Measurements from ENCODE around the gene PDZRN3.
"Not testable (repeated sequence)": the region's sequence is repeated elsewhere in the genome, so short reads cannot be mapped to it uniquely, and the experiment has no call there.

Gene PDZRN3

DNA sequence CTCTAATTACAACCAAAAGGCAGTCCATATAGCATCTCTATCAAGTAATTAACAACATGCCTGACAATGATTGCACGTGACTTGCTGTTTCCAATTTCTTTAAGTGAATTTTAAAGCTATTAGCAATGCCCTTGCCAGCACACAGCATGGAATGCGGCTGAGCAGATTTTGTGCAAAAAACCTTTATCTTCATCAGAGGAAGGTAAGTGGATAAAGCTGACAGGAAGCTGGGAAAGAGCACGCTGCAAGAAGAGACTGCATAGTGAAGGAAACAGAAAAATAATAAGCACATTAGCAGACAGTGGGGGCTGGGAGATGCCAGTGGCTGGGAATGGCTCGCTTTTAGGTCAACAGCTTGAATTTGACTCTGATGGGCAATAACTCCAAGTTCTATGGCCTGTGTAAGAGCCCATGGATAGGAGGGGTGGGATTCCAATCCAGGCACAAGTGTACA is 138.8 kb downstream of the PDZRN3 start:
- peak in 1 of 3 experiments; percentile 38 for DNase-seq

- peak in 1 of 3 experiments; percentile 15 for DNase-seq
Measured at GRCh38 chr3:73484656-73485248, 140.0 kb downstream of the PDZRN3 start.

DNA sequence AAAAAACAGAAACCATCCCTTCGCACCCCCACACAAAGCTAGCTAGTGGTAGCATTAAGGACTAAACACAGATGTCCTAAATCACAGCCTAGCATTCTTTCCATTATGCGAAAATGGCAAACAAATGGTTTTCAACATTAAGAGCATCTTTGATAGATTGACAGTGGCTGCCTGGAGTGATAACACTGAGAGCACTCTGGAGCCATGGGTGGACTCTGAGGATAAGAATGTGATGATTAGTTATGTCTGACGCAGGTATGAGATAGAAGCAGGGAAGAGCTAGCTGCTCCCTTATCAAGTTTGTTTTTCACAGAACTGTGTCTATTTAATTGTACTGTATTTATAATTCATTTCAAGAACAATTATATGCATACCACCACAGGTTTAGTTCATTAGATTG is 142.9 kb downstream of the PDZRN3 start:
- DNase-seq = no peak

DNA sequence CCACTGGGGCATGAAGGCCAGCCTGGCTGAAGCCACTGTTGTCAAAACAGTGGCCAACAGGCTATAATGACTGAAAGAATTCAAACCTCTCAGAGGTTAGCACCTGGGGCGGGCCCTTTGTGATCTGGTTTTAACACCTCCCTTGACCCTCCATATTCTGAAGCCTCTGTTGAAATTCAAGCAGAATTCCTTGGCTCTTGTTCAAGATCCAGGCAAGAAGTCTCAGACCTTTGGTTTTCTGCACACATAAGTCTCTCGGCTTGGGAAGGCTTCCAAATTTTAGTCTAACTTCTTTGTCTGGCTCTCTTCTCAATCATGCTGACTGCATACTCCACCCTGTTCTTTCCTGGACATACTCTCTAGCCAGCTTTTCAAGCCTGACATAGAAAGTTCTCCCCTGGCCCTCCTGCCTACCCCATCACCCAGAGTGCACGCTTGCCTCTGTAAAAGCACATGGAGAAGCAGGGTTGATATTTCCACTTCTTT is 144.5 kb downstream of the PDZRN3 start:
- DNase-seq = no peak

DNA sequence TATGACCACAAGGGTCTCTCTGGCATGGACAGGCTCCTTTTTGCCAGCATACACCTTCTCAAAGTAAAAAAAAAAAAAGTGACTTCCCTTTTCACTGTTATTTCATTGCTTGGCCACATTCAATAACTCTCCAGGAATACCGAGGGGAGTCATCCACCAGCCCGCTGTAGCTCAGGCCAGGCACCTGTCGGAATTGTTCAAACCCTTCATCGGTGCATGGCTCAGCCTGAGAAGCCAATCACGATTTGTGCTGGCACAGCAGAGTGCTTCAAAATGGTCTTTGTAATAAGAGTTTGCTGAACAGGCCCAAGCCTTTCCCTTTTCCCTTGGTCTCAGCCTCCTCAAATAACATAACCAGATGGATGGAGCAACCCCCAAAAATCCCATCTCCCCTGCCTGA is 145.4 kb downstream of the PDZRN3 start:
- DNase-seq = no peak

- no peak for DNase-seq
Measured at GRCh38 chr3:73478858-73479257, 145.9 kb downstream of the PDZRN3 start.

DNA sequence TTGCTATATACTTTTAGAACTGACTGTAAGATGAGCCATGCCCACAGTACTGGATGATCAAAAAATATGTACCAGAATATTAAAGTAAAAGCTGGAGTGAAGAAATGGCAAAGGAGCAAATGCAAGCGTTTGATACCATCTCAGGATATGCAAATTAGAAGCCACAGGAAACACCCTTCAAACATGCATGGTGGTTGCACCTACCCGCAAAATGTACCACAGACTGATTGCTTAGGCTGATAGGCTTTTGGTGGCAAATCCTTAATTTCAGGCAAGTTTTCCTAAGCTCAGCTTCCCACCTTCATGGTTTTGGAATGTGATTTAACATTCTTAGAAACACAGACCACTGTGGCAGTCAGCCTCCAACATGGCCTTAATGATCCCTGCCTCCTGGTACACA is 149.0 kb downstream of the PDZRN3 start:
- DNase-seq = no peak

GRCh38 chr3:73475175-73475574 is 149.6 kb downstream of the PDZRN3 start:
- no peak for DNase-seq

DNA sequence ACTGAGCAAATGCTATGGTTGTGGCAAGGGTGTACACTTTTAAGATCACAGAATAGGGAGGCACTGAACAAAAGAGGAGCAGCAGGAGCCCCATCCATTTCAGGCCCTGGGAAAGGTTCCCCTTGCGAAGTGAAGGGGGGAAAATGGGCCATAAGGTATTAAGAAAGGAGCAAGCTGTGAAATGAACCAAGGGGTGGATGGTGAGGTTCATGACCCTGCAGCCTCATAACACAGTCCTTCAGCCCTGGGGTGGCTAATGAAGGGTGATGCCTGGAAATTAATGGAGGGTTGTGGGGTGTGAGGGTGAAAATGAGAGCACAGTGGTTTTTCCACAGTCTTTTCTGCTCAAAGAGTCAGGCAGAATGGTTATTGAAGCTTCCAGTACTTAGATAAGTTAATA is 150.1 kb downstream of the PDZRN3 start:
- DNase-seq = no peak

GRCh38 chr3:73473898-73474416 is 150.8 kb downstream of the PDZRN3 start:
- DNase-seq = peak in 2 of 3 experiments; percentile 14 to 58

GRCh38 chr3:73473181-73473897 is 151.4 kb downstream of the PDZRN3 start:
- peak in 1 of 3 experiments; percentile 4 for DNase-seq

DNA sequence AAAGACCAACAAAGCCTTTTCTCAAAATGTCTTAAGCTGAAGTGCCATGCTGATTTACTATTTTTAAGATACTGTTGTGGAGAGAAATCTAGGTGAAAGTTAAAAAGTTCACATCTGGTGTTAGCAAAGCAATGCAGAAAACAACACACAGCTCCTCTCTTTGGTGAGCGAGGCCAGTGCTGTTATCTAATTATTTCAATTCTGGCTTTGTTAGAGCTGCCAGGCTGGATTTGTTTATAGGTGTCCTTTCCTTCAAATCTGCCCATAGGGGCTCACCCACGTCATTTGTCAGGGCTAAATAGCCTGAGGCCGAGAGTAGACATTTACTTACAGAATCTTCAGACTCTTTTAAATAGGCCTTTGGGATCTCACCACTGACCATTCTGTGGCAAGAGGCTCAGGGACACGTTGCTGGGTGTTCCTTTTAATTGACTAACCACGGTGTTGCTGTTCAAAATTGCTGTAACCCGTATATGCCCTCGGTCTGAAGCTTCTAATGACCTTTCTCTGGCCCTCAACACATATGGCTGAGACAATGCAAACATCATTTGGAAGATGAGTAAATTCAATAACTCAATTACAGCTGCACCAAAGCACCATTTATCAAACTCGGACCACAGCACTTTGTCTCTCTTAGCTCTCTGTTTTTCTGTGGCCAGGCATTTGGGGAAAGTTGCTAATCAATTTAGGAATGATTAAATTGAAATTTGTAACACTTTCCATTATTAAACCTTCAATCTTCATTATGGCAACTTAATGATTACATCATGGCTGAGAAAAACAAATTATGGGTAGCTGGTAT is 152.6 kb downstream of the PDZRN3 start:
- DNase-seq = peak in 1 of 3 experiments; percentile 53

GRCh38 chr3:73470860-73471259 is 153.9 kb downstream of the PDZRN3 start:
- DNase-seq = peak in 1 of 3 experiments; percentile 1

DNA sequence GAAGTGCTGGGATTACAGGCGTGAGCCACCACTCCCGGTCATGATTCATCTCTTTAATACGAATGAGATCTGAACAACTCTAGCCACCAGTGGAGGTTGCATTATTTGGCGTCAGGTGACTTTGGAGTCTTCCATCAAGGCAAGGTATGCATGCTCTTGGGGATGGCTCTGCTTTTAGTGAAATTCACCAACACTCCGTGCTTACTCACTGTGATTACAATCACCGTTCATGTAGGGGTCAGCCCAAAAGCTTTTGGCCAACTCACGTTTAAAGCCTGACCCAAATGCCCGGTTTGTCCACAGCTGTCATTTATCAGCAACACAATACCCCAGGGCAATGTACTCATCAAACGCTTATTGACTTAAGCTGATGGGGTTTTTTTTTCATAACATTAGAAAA is 155.4 kb downstream of the PDZRN3 start:
- DNase-seq = no peak

DNA sequence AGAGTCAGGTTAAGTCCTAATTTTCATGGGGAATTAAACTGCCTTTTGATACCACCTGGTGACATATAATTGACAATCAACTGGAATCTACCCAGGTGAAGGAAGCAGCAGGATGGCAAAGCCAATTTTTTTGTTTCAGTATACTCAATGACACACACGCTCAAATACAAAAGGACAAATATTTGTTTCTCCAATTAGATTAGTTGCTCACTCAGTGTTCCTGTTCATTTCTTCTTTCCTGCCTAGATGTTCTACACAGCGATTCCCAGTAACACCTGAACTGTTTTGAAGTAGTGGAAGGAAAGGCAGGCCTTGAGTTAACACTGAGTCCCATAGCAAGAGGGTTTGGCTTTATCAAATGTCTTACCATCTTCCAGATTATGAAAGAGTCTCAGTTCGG is 157.5 kb downstream of the PDZRN3 start:
- DNase-seq = peak in 2 of 3 experiments; percentile 28 to 70

DNA sequence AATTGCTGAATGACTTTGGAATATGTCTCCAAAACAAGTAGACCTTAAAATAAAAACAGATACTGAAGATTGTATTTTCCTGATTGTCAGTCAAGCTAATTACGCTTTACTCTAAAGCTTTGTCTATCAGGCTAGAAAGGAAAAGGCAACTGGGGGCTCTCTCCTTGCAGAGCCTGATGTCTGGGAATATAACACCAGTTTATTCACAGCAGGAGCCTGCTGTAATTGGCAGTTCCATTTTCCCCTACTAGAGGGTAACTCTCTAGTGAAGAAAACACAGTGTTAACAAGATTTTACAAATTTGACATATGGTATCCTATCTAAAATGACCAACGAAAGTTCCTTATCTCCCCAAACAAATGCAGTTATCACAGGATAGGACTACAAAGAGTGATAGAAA is 158.8 kb downstream of the PDZRN3 start:
- DNase-seq = peak in 2 of 3 experiments; percentile 25 to 69

- DNase-seq = not testable (repeated sequence)
Measured at GRCh38 chr3:73464126-73464525, 160.6 kb downstream of the PDZRN3 start.

DNA sequence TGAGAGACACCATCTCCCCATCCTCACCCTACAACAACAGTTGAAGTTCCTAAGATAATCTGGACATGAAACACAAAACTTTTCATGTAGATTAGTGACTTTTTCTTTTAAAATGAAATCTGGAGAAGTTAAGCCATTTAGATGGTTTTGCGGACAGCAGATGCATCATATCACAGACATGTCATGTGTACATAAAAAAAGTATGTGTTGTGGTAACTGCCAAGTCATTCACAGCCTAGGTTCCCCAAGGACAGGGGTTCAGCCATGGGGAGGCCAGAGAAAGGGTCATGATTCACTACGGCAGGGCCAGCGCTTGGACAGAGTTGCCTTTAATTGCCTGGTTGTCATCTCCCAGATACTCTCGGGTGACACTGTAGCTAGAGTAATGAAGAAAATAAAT is 163.2 kb downstream of the PDZRN3 start:
- no peak for DNase-seq

- no peak for DNase-seq
Measured at GRCh38 chr3:73459711-73460110, 165.0 kb downstream of the PDZRN3 start.

GRCh38 chr3:73453666-73454065 is 171.1 kb downstream of the PDZRN3 start:
- no peak for DNase-seq

- peak in 1 of 3 experiments; percentile 2 for DNase-seq
Measured at GRCh38 chr3:73452729-73453128, 172.0 kb downstream of the PDZRN3 start.

GRCh38 chr3:73451301-73451944 is 173.3 kb downstream of the PDZRN3 start:
- peak in 2 of 3 experiments; percentile 24 to 68 for DNase-seq

DNA sequence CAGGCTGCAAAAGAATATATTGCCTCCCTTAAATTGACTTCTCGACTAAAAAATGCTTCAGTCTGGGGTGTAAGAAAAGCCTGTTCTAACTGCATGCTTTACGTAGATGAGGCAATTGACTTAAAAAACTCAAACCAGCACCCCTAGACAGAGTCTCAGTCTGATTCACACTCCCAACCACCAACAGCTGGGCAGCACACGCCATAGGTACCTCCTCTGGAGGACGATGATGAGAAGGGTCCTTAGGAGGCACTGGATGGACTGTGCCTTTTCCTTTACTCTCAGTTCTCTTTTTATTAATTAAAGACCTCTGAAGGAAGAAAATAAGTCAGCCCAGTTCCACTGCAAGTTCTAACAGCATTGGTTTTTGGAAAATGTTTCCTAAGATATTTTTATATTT is 175.0 kb downstream of the PDZRN3 start:
- DNase-seq = no peak
